Measurements from ENCODE around the gene RERE. TPM values are rescaled to one million over a fixed set of nuclear protein-coding genes. Genes with fewer than 3 reads are reported as not detected.

The RERE gene
- total RNA-seq, 2 donors from 2014 or later: 207 to 322 TPM

- Histone ChIP-seq H3K36me3 (no peaks in the 10 kb centered on the region), H3K4me1 (replicated peaks) (peaks cover 1% of the 10 kb centered on the region), H3K4me3 (no peak overlapping the region), H3K27ac (no peak overlapping the region), H3K27me3 (replicated peaks; ENCODE audit: insufficient read depth) (no peaks in the 10 kb centered on the region), H3K9me3 (no peaks in the 10 kb centered on the region)
- TF ChIP-seq CTCF (IDR thresholded peaks at IDR 0.05) (no peak), POLR2AphosphoS5 (IDR thresholded peaks at IDR 0.05) (no peak)
- no peak for DNase-seq (ENCODE audit: low spot score)
- intact Hi-C loops (cut with DNase I): no loop called here
Observed at GRCh38 chr1:8543965-8544364, 273.5 kb downstream of the RERE start.

GRCh38 chr1:8541961-8542521 is 275.4 kb downstream of the RERE start:
- DNase-seq (ENCODE audit: low spot score): no peak
- Histone ChIP-seq H3K27ac (no peak overlapping the region), H3K4me1 (replicated peaks) (peaks cover 6% of the 10 kb centered on the region), H3K9me3 (no peaks in the 10 kb centered on the region), H3K27me3 (replicated peaks; ENCODE audit: insufficient read depth) (no peaks in the 10 kb centered on the region), H3K36me3 (no peaks in the 10 kb centered on the region), H3K4me3 (no peak overlapping the region)
- intact Hi-C loops (cut with DNase I): no loop called here
- WGBS: 89% methylated on average over 8 of the region's 8 CpGs
- no peak for TF ChIP-seq POLR2AphosphoS5 (IDR thresholded peaks at IDR 0.05)

GRCh38 chr1:8540971-8541370 is 276.5 kb downstream of the RERE start:
- no peaks in the 10 kb centered on the region for H3K36me3 ChIP-seq
- no peak overlapping the region for H3K4me3 ChIP-seq
- intact Hi-C loops (cut with DNase I): no loop called here
- no peak for DNase-seq (ENCODE audit: low spot score)
- no peaks in the 10 kb centered on the region for H3K27me3 ChIP-seq (replicated peaks; ENCODE audit: insufficient read depth)
- peak overlapping the region; percentile 16 to 27 for H3K27ac ChIP-seq
- peaks cover 10% of the 10 kb centered on the region for H3K4me1 ChIP-seq (replicated peaks)
- TF ChIP-seq POLR2AphosphoS5 (IDR thresholded peaks at IDR 0.05): no peak
- no peak for TF ChIP-seq POLR2A (IDR thresholded peaks at IDR 0.05)
- TF ChIP-seq CTCF (IDR thresholded peaks at IDR 0.05): no peak
- 66% methylated on average over 1 of the region's 1 CpG for WGBS
- H3K9me3 ChIP-seq: no peaks in the 10 kb centered on the region

- DNase-seq (ENCODE audit: low spot score): peak; percentile 28
- Histone ChIP-seq H3K27ac (peak overlapping the region; percentile 39 to 47), H3K36me3 (no peaks in the 10 kb centered on the region), H3K4me1 (replicated peaks) (peaks cover 12% of the 10 kb centered on the region), H3K27me3 (replicated peaks; ENCODE audit: insufficient read depth) (no peaks in the 10 kb centered on the region), H3K4me3 (no peak overlapping the region), H3K9me3 (no peaks in the 10 kb centered on the region)
- intact Hi-C loops (cut with DNase I): no loop called here
- TF ChIP-seq CTCF (IDR thresholded peaks at IDR 0.05) (no peak), POLR2A (IDR thresholded peaks at IDR 0.05) (no peak), POLR2AphosphoS5 (IDR thresholded peaks at IDR 0.05) (peak; percentile 48)
- 39% methylated on average over 3 of the region's 3 CpGs for WGBS
Observed at GRCh38 chr1:8540261-8540941, 277.0 kb downstream of the RERE start.

GRCh38 chr1:8539683-8540082 is 277.8 kb downstream of the RERE start:
- H3K9me3 ChIP-seq: no peaks in the 10 kb centered on the region
- DNase-seq (ENCODE audit: low spot score): no peak
- 89% methylated on average over 4 of the region's 4 CpGs for WGBS
- intact Hi-C loops (cut with DNase I): no loop called here
- no peaks in the 10 kb centered on the region for H3K36me3 ChIP-seq
- H3K27me3 ChIP-seq (replicated peaks; ENCODE audit: insufficient read depth): no peaks in the 10 kb centered on the region
- H3K27ac ChIP-seq: peak overlapping the region; percentile 39 to 47
- TF ChIP-seq POLR2AphosphoS5 (IDR thresholded peaks at IDR 0.05) (no peak), CTCF (IDR thresholded peaks at IDR 0.05) (no peak), POLR2A (IDR thresholded peaks at IDR 0.05) (no peak)
- H3K4me3 ChIP-seq: no peak overlapping the region
- peaks cover 14% of the 10 kb centered on the region for H3K4me1 ChIP-seq (replicated peaks)
